ENCODE data around the gene MDC1.

MDC1 gene

GRCh38 chr6:30717129-30717844, at the start of gene MDC1 (continued):
- TF ChIP-seq TSHZ1 (tag by site-specific recombination; IDR thresholded peaks at IDR 0.05; ENCODE audit: borderline replicate concordance): peak; percentile 78; the same call in 1 of the 2 replicates
- TF ChIP-seq ZNF433 (tag by site-specific recombination; IDR thresholded peaks at IDR 0.05; ENCODE audit: low read depth): no peak
- peak; percentile 56; the same call in 1 of the 2 replicates for TF ChIP-seq ZNF391 (tag by site-specific recombination; IDR thresholded peaks at IDR 0.05; ENCODE audit: borderline replicate concordance, low read depth)
- no peak for TF ChIP-seq ZNF138 (tag by site-specific recombination; IDR thresholded peaks at IDR 0.05; ENCODE audit: borderline replicate concordance)
- TF ChIP-seq ZNF654 (tag by site-specific recombination; IDR thresholded peaks at IDR 0.05; ENCODE audit: low read depth): no peak
- 0 out of 2 replicates have a peak, but pooled peaks have one; percentile 8 for TF ChIP-seq PRDM4 (tag by site-specific recombination; IDR thresholded peaks at IDR 0.05)
- TF ChIP-seq ZNF202 (tag by site-specific recombination; IDR thresholded peaks at IDR 0.05; ENCODE audit: borderline replicate concordance): no peak
- TF ChIP-seq SP3 (tag by site-specific recombination; IDR thresholded peaks at IDR 0.05): peak; percentile 100
- no peak for TF ChIP-seq ZNF621 (tag by site-specific recombination; IDR thresholded peaks at IDR 0.05)
- peak; percentile 95 for TF ChIP-seq KLF8 (tag by site-specific recombination; IDR thresholded peaks at IDR 0.05)
- TF ChIP-seq ZNF580 (tag by site-specific recombination; IDR thresholded peaks at IDR 0.05): peak; percentile 81
- TF ChIP-seq ZNF707 (tag by site-specific recombination; IDR thresholded peaks at IDR 0.05): no peak
- no peak for TF ChIP-seq ZNF121 (tag by site-specific recombination; IDR thresholded peaks at IDR 0.05)
- no peak for TF ChIP-seq ZBTB49 (tag by site-specific recombination; IDR thresholded peaks at IDR 0.05; ENCODE audit: low read depth)
- peak; percentile 96 for TF ChIP-seq ZXDB (tag by site-specific recombination; IDR thresholded peaks at IDR 0.05)
- peak; percentile 66 for TF ChIP-seq ZIC2 (tag by site-specific recombination; IDR thresholded peaks at IDR 0.05)
- no peak for TF ChIP-seq ZNF280C (tag by site-specific recombination; IDR thresholded peaks at IDR 0.05)
- no peak for TF ChIP-seq ZNF292 (tag by site-specific recombination; IDR thresholded peaks at IDR 0.05; ENCODE audit: borderline replicate concordance, low read depth)
- TF ChIP-seq ZBTB26 (tag by site-specific recombination; optimal IDR thresholded peaks at IDR 0.05): peak; percentile 89
- TF ChIP-seq INSM2 (tag by site-specific recombination; IDR thresholded peaks at IDR 0.05): peak; percentile 92
